GM12878 (cell line): ENCODE data around the gene MT1E. TPM values are rescaled to one million over a fixed set of nuclear protein-coding genes. Genes with fewer than 3 reads are reported as not detected.
A peak's percentile ranks its signal among the peaks of the same experiment; 100 is the strongest.

ENCODE experiments used
- ATF2 ChIP-seq: IDR thresholded peaks from 2 replicates; pipeline ENCODE4 v1.6.1; 2012; ENCODE audit warnings: low read length, inconsistent platforms
- BRCA1 ChIP-seq: IDR thresholded peaks from 2 replicates; pipeline ENCODE4 v1.6.1; 2011; ENCODE audit warnings: low read depth, low read length, improper control_type of control experiment
- E2F8 ChIP-seq: fragments of 450-650 bp; IDR thresholded peaks from 2 replicates; pipeline ENCODE4 v1.6.1; 2018; ENCODE audit warnings: mild to moderate bottlenecking, low read depth, moderate library complexity; ENCODE audit not compliant: partially characterized antibody
- ESRRA ChIP-seq: IDR thresholded peaks from 2 replicates; pipeline ENCODE4 v1.6.1; 2012; ENCODE audit warnings: mild to moderate bottlenecking, low read length, improper control_type of control experiment
- IRF3 ChIP-seq: fragments of 450-650 bp; IDR thresholded peaks from 2 replicates; pipeline ENCODE4 v1.6.1; 2014; ENCODE audit warnings: mild to moderate bottlenecking
- JUND ChIP-seq: IDR thresholded peaks from 2 replicates; pipeline ENCODE4 v1.6.1; 2012; ENCODE audit warnings: low read depth, mild to moderate bottlenecking, low read length, improper control_type of control experiment, moderate library complexity
- KAT2A ChIP-seq: conservative IDR thresholded peaks from 2 replicates; pipeline ENCODE4 v1.6.1; 2011; ENCODE audit warnings: low read depth, low read length; ENCODE audit not compliant: control insufficient read depth
- NKRF ChIP-seq: fragments of 450-650 bp; conservative IDR thresholded peaks from 2 replicates; pipeline ENCODE4 v1.6.1; 2017; ENCODE audit warnings: mild to moderate bottlenecking, moderate library complexity
- NR2F1 ChIP-seq: fragments of 450-650 bp; conservative IDR thresholded peaks from 2 replicates; pipeline ENCODE4 v1.6.1; 2017; ENCODE audit warnings: mild to moderate bottlenecking
- RAD21 ChIP-seq: IDR thresholded peaks from 2 replicates; pipeline ENCODE4 v1.6.1; 2011; ENCODE audit warnings: mild to moderate bottlenecking, low read depth, low read length, moderate library complexity; ENCODE audit not compliant: insufficient read depth
- RELA ChIP-seq: fragments of 450-650 bp; IDR thresholded peaks from 2 replicates; pipeline ENCODE4 v1.8.0; 2014; ENCODE audit warnings: borderline replicate concordance; ENCODE audit not compliant: partially characterized antibody
- RUNX3 ChIP-seq: IDR thresholded peaks from 2 replicates; pipeline ENCODE4 v1.6.1; 2012; ENCODE audit warnings: low read length, inconsistent platforms
- STAT3 ChIP-seq: IDR thresholded peaks from 2 replicates; pipeline ENCODE4 v1.6.1; 2011; ENCODE audit warnings: low read depth, low read length, improper control_type of control experiment
- SUZ12 ChIP-seq: fragments of 200-600 bp; sonication (generic); IDR thresholded peaks from one replicate; pipeline ENCODE4 v1.6.1; 2018; ENCODE audit warnings: antibody characterized with exemption, mild to moderate bottlenecking; ENCODE audit not compliant: unreplicated experiment
- TARDBP ChIP-seq: IDR thresholded peaks from 2 replicates; pipeline ENCODE4 v1.6.1; 2016; ENCODE audit warnings: borderline replicate concordance
- ZBED1 ChIP-seq: IDR thresholded peaks from 2 replicates; pipeline ENCODE4 v1.6.1; 2016; ENCODE audit warnings: borderline replicate concordance
- ZBTB40 ChIP-seq: fragments of 450-650 bp; IDR thresholded peaks from 2 replicates; pipeline ENCODE4 v1.6.1; 2016; ENCODE audit warnings: mild to moderate bottlenecking, moderate library complexity, borderline replicate concordance
- ZNF384 ChIP-seq: IDR thresholded peaks from 2 replicates; pipeline ENCODE4 v1.6.1; 2012; ENCODE audit warnings: low read depth, mild to moderate bottlenecking, low read length, improper control_type of control experiment, borderline replicate concordance
- polyA plus RNA-seq, 11 experiments: library from polyadenylated mRNA; depleted of rRNA in 4 of 11; unstranded in 6 of 11; stranded (reverse) in 5 of 11; fragments of >200 nt; fragmentation: Nextera tagmentation in 4 of 11; fragmentation: Illumina TruSeq in 1 of 11; extraction: Ambion mirVana in 4 of 11; extraction: Trizol in 1 of 11; gene quantifications; 1 replicate in 1 of 11; 2 replicates in 10 of 11; pipeline versions ENCODE4 v1.2.1 to v1.2.3, GENCODE V29; 2011 to 2016; ENCODE audit warnings: inconsistent platforms in 2 of 11, missing spikeins in 2 of 11, low read depth in 1 of 11
- total RNA-seq, 4 experiments: library from RNA; depleted of rRNA in 3 of 4; stranded (reverse); fragments of >200 nt in 3 of 4; fragmentation: Illumina TruSeq in 1 of 4; extraction: Trizol in 1 of 4; gene quantifications; 2 replicates each; pipeline versions ENCODE4 v1.2.1 to v1.2.3, GENCODE V29; 2013 to 2021

MT1E gene
- total and polyA plus RNA-seq, 10 of the 15 experiments (the other 5 are each of a cell fraction or from before 2014, with no cell fraction given): 5.8 to 22.3 (median 16.5) TPM

GRCh38 chr16:56610017-56610608 lies 15.5 kb upstream of the MT1E start (continued):
- no peak for TF ChIP-seq ZBTB40
- TF ChIP-seq ATF2: peak; percentile 13; the same call in 1 of the 2 replicates
- TF ChIP-seq SUZ12: no peak
- TF ChIP-seq STAT3: no peak
- TF ChIP-seq ZBED1: no peak
- TF ChIP-seq E2F8: peak; percentile 10
- no peak for TF ChIP-seq NKRF
- peak; percentile 95 for TF ChIP-seq RELA
- no peak for TF ChIP-seq JUND
- TF ChIP-seq KAT2A: no peak
- TF ChIP-seq ESRRA: no peak
- TF ChIP-seq NR2F1: no peak
- no peak for TF ChIP-seq IRF3
- TF ChIP-seq TARDBP: no peak
- TF ChIP-seq BRCA1: no peak
- TF ChIP-seq RAD21: no peak
- TF ChIP-seq ZNF384: no peak
- TF ChIP-seq RUNX3: no peak; the same call in 1 of the 2 replicates
